SHP77 (cell line): ENCODE results near the gene XCL1.
"Not testable (repeated sequence)": the region's sequence is repeated elsewhere in the genome, so short reads cannot be mapped to it uniquely, and the experiment has no call there.

Experiments
- DNase-seq, 2 experiments: peaks; one replicate each; lab custom pipeline; 2025; lab: John Stamatoyannopoulos, UW

The XCL1 gene

DNA sequence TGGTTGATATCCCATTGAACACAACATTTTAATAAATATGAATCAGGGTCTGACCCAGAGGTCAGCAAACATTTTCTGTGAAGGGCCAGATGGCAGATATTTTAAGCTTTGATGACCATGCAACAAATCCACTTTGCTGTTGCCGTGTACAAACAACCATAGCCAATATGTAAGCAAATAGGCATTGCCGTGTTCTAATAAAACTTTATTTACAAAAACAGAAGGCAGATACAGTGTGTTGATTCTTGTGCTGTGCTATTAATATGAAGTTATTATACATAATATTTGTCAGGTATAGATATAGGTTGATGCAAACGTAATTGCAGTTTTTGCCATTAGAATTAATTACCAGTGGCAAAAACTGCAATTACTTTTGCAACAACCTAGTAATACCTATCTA lies 8.8 kb upstream of the XCL1 start:
- no peak for DNase-seq

DNA sequence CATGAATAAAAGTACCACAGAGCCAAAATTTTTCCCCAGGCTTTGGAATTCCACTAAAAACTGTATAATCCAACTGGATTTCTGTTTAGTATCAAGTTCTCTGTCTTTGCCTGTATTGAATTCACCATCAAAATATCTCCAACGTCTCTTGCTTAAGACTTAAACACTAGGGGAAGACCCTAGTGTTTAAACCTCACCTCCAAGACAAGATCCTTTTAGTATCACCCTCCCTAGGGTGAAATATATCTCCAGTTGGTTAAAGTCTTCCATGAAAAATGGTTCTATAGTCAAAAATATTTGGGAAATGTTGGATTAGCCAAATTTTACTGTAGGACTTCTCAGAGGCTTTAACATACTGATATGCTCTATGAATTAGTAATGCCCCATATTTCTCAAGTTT lies 8.1 kb upstream of the XCL1 start:
- no peak for DNase-seq

DNA sequence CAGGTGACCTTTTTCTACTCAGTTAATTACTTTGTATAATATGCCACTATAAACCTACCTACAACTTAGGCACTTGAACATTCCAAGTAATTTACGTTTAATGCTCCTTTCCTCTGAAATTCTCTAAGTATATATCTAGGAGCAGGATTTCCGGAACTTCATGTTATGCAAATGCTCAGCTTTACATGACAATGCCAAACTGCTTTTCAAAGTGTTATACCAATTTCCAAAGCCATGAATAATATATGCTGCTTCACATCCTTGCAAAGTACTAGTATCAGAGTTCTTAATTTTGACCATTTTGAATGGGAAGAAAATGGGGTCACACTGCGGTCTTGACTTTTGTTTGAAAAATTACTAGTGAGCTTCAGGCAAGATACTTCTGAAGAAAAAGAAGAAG lies 5.8 kb upstream of the XCL1 start:
- DNase-seq, result no peak

DNA sequence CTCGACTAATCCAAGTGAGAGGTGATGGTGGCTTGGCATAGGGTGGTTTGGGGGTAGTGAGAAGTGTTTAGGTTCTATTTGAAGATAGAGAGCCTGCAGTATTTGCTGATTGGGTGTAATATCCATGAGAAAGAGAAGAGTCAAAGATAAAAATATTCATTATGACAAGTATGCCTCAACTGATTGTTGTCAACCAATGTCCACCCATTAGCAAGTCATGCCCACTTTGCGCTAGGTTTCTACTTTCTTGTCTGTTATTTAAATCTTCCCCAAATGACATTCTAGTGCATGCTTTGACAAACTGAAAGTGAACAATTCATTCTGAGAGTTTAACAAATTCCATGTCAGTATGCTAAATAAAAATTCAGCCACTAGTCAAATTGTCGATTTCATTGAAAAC lies 3.8 kb upstream of the XCL1 start:
- DNase-seq, result no peak

DNA sequence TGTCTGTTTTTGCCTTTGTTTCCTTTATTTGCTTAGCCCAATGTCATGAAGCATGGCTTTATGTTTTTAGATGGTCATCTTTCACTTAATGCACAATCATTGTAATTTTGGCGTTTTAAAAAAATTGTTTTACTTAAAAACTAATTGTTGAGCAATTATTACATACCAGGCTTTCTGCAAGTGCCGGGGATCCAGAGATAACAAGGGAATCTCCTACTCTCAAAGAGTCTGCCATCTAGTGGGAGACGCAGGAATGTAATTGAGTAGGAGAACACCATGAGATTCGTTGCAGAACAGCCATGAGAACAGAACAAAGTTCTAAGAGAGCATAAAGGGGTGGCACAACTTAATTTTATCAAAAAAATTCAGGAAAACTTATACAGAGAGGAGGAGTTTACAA lies 2.2 kb upstream of the XCL1 start:
- peak; percentile 4 to 7 for DNase-seq

DNA sequence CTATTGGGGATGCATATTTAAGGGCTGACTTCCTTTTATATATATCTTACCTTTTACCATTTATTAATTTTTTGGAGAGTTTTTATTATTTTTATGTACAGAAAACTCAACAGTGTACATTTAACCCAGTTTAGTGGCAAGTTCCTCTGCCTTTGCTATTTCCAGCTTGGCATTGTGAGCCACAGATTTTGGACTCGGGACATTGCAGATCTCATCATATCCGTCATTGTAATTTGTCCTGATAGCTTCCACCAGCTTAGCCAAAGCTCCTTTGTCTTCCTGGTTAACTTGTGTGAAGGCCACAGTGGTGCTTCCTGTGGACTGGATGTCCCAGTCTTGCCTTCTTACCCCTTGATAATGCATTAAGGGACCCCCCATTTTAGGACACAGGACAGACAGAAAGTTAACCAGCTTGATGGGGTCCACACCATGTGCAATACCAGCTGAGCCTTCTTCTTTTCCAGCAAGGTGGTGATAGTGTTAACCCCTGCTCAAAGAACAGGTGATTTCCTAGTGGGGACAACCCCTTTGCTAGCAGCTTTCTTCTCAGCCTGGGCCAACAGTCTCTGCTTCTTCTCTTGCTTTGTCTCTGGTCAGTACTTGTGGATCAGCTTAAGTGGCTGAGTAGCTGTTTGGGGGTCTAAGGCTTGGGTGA lies 2.3 kb downstream of the XCL1 start:
- not testable (repeated sequence) for DNase-seq

DNA sequence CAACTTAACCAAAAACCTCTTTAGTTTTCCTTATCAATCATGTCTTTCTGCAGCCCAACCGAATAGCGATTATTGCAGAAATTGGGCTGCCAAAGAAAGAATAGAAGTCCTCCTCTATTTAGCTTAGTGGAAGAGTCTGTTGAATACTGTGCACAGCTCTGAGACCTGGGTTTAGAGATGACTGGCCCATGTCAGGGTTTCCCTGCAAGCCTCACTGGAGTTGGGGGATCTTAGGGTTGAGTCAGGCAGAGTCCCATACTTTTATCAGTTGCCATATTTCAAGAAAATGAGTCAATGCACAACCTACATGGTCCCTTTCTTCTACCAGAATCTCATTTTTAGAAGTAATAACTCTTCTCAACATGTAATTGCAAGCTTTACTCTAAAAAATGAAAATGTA lies 3.9 kb downstream of the XCL1 start:
- not testable (repeated sequence) for DNase-seq

DNA sequence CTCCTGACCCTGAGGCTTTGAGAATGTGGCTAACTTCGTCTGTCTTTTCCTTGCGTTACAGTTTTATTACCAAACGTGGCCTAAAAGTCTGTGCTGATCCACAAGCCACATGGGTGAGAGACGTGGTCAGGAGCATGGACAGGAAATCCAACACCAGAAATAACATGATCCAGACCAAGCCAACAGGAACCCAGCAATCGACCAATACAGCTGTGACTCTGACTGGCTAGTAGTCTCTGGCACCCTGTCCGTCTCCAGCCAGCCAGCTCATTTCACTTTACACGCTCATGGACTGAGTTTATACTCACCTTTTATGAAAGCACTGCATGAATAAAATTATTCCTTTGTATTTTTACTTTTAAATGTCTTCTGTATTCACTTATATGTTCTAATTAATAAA lies 4.6 kb downstream of the XCL1 start:
- DNase-seq, result not testable (repeated sequence)

DNA sequence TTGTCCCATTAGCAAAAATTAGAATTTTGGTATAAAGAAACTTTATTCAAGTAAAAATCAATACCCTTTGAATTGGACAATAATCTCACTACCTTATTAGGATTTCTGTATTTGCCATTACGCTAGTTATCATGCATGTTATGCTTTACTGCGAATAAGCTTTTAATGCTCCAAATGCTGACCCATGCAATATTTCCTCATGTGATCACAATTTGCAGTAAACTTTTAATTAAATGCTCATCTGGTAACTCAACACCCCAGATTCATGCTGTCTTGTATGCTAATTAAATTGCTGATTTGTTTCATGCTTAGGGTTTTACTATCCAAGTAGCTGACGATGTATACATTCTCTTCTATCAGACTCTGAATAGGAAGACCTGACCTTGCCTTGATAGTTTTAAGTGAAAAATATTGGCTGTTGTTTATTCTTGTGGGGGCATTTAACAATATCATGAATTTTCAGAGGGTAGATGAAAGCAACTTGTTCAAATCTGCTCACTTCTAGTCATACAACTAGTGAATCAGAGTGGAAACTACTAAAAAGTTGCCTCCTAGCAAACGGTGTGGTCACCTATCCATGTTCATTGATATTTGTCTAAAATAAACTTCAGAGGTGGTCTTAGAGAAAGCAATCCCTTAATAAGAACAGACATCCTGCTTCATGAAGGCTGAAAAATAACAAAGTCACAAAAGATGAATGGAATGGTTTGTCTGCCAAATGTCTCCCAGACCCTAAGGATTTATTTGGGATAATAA lies 5.6 kb downstream of the XCL1 start:
- DNase-seq, result no peak

DNA sequence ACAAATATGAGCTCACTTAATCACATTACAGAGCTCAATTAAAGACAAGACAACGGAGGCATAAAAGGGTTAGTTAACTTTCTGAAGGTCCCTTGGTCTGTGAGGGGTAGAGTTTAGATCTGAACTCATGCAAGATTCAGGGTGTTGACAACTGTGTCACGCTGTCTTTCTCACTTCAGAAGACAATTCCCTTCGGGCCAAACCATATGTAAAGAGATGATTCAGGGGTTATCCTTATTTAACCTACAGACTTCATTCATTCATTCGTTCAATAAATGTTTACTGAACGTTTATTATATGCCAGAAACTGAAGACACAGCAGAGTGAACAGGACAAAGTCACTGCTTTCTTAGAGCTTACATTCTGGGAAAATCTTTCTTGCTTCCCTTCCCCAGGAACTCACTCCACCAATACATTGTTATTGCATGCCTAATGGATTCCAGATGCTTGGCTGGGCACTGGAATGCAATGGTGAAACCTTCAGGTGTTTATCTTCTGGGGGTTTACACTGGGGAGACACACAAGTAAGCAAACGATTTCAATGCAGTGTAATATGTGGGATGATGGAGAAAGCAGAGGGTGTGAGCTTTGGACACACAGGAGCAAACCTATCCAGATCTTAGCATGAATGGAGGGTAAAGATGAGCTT lies 6.4 kb downstream of the XCL1 start:
- DNase-seq, result no peak

DNA sequence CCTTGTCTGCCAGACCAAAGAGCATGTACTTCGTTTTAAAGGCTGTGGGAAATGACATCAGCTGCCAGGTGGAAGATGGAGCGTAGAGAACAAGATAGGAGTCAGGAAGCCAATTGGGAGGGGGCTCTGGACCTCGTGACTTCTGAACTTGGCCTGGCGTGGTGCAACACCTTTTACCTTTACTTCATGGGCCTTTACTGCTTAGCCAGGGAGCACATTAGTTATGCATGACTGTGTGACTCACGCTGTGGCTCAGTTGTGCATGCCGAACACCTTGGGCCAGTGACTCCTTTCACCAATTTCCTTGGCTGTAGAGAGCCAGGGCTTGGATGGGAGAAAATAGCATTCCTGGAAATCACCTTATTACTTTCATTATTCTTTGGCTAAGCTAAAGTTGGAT lies 7.2 kb downstream of the XCL1 start:
- no peak for DNase-seq

DNA sequence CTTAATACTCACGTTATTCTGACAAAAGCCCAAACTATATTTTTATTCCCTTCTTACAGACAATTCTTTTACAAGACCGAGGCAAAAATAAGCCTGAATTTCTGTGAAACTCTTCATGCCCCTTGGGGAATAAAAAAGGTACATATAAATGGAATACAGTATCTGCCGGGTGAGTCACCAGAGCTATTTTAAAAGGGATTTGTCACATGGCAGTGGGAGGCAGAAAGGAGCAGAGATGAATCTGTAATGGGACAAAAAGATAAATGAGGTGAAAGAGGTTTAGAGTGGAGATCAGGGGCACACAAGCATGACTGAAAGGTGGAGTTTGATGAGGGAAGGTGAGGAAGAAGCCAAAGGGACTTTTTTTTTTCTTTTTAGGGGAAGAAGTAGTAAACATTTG lies 8.8 kb downstream of the XCL1 start:
- DNase-seq, result no peak

DNA sequence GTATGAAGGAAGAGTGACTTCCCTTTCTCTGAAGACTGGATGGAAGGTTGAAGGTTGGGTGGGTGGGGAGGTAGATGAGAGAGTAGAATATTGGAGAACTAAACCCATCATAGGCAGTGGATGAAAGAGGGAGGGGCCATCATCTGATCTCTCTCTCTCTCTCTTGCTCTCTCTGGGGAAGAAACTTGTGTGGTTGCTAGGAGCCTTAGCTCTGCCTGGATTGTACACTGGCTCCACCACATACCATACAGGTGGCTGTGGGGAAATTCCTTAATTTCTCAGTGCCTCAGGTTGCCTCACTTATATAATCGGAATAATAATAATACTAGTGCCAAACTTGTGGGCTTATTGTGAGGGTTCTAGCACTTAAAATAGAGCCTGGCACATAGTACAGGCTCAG lies 9.5 kb downstream of the XCL1 start:
- DNase-seq, result no peak

DNA sequence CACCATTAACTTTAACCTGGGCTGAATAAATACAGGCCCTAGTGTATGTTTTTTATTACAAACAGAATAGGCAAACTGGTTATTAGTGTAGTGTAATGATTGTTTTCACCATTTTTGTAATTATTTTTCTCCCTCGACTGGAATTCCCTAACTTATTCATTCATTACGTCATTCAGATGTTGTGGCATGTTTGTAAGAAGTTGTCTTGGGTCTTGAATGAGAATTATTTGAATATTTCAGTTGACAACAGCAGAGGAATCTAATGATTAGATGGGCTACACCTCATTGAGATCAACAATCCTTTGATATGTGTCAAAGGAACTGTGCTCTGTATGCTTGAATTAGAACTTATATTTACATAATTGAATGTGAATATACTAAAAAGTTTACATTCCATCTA lies 12.8 kb downstream of the XCL1 start:
- no peak for DNase-seq

DNA sequence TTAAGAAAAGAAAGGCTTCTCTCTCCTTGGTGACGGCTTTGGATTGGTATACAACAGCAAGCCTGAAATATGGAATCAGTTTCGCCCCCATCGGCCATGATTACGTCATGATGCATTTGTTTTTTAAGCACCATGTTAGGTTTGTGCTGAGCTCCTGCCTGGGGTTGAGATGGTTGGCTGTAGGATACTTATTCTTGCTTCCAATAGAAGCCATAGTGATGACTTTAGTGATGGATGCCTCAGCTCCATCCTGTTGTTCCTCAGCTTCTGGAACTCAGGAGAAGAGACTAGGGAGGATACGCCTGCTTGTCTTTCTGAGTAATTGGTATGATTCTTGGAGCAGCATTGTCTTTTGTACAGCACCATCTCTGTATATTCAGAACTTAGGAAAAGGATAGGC lies 14.7 kb downstream of the XCL1 start:
- no peak for DNase-seq

DNA sequence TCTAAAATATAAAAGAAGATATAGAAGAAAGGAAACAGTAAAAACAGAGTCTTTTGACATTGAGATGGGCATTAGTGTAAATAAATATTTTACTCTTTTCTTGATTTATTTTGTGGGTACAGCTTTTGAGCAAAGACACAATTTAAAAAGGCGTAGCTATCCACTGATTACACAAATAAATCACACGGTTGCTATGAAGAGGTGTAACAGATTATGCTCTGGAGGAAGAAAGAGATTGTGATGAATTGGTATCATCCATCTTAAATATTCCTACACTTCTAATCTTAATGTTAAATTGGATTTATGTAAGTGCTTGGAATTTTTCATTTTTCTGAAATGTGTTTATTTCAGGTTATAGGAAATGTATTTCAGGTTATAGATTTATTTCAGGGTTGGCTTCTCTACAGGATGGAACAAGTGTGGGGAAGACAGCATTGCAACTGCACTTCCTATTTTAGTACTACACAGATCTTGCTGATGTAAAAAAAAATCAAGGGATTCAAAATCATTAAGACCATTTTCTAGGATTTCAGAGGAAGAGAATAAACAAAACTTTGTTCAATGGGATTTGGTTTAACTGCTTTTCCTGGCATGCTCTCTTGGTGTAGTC lies 15.3 kb downstream of the XCL1 start:
- DNase-seq, result no peak

DNA sequence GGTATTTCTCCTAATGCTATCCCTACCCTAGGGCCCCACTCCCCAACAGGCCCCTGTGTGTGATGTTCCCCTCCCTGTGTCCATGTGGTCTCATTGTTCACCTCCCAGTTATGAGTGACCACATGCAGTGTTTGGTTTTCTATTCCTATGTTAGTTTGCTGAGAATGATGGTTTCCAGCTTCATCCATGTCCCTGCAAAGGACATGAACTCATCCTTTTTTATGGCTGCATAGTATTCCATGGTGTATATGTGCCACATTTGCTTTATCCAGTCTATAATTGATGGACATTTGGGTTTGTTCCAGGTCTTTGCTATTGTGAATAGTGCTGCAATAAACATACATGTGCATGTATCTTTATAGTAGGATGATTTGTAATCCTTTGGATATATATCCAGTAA lies 19.0 kb downstream of the XCL1 start:
- DNase-seq, result not testable (repeated sequence)

DNA sequence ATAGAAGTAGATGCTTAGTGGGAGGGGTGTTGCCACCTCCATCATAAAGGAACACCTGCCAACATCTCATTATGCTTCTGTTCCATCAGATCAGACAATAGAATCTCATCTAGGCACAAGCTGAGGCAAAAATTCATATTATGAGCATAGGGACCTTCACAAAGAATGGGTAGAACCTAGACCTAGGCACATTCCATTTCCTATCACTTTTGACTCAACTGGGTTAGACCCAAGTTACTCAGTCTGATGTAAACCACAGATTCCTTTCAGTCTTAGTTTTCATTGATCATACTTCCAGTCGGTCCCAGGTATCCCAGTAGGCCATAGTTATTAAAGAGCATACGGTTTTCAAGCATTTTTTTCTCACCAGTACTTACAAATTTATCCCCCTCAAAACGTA lies 21.7 kb downstream of the XCL1 start:
- no peak for DNase-seq

DNA sequence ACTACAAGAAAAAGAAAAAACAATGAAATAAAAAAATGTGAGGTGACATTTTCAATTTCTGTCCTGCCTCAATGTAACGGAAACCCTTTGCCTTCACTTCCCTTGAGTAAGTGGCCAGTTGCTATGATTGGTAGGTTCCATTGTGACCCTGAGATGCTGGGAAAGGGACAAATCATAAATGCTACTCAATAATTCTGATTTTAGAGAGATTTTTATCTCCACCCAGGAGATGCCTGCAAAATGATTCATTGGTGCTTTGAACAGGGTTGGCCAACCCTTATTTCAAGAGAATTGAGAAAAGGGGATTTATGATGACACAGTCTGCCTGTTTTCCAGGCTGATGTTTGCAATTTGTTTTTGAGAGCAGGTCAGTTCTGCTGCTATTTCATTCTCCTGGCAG lies 22.5 kb downstream of the XCL1 start:
- DNase-seq, result no peak

DNA sequence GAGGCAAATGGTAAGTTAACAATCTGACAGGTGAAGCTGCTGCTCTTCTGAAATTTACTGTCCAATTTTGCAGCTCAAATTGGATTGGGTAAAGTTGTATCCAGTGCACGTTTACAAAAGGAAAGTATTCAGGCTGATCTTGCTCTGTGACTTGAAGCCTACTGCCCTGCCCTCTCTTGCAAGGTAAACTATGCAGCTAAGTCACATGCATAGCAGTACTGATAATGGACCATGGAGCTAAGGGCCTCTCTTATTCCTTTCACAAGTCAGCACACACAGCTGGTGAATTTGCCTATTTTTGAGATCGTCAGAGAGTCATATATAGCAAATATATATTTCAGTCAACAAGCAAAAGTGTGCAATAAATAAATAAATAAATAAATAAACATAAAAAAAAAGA lies 23.2 kb downstream of the XCL1 start:
- DNase-seq, result no peak

DNA sequence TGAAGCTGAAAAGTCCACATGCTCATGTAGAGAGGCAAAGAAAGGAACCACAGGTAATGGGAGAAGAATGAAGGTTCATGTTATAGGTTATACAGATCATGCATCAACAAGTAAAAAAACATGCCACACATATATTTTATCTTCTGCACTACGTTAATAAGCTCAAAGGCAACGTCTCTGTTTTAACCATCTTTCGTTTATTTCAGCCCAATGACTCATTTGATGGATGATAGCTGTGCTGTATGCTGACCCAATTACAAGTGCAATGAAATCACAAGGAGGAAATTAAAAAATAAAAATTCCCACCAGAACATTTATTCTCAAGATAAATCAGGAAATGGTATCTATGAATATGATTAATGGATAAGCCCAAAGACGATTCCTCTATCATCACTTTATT lies 24.6 kb downstream of the XCL1 start:
- no peak for DNase-seq

DNA sequence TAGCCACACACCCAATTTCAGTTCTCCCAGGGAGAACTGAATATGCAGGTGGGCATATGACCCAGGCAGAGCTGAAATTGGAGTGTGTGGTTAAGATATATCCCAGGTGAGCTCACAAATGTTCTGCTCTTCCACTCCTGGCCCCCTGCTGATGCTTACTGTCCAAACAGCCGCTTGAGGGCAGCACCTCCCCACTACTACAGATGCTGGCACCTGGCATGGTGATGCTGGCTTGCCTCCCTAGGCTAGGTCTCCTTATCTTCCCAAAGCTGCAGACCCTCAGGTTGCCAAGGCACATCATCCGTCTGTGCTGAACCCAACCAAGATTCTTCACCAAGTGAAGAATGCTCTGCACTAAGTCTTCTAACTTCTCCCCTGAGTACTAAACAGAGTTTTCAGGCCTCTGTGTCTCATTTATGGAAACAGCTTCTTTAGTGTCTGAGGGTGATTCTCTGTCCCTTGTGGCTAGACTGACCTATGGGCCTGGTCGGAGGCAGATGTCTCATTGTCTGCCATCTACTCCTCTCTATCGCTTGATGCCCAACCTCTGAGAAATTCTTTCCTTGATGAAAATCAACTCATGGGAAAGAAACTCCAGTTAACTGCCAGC lies 27.2 kb downstream of the XCL1 start:
- DNase-seq, result peak; percentile 77 to 83

DNA sequence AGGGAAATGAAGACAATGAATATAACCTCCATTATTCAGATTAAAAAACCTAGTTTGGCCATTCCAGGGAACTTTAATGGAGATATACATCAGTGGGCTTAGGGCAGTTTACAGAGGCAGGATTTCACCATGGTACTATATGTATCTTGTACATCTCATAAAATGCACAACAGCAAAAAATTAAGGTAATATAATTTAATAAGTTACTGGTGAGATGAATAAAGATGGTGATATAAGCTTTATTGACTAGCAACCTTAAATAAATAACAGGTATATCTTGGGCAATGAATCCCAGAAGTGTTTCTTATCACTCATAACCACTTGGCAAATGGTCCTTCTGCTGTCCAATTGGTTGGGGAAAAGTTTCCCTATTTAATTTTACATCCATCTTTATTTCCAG lies 29.0 kb downstream of the XCL1 start:
- no peak for DNase-seq
